AG09309 (cell line): Measurements from ENCODE around the gene COL6A3.

ENCODE experiments used
- DNase-seq: peaks from one replicate; pipeline ENCODE4 v3.0.0-alpha.2; 2010; ENCODE audit warnings: low read depth
- H3K4me3 ChIP-seq: 2 replicates; pipeline ENCODE4 v1.5.1; 2011; ENCODE audit warnings: mild to moderate bottlenecking, low read depth, low read length, moderate library complexity; ENCODE audit not compliant: control insufficient read depth
- CTCF ChIP-seq: IDR thresholded peaks from 2 replicates; pipeline ENCODE4 v1.5.1; 2011; ENCODE audit warnings: mild to moderate bottlenecking, low read depth, low read length, inconsistent platforms; ENCODE audit not compliant: insufficient read depth, control insufficient read depth; ENCODE audit errors: missing control alignments

Gene COL6A3

GRCh38 chr2:237449193-237449881 lies 35.4 kb upstream of the COL6A3 start:
- no peak overlapping the region for H3K4me3 ChIP-seq
- DNase-seq, result no peak
- no peak for TF ChIP-seq CTCF

- no peak for TF ChIP-seq CTCF
- DNase-seq, result no peak
- H3K4me3 ChIP-seq, result no peak overlapping the region
Measured at GRCh38 chr2:237448626-237449025, 34.7 kb upstream of the COL6A3 start.

GRCh38 chr2:237448171-237448570 lies 34.2 kb upstream of the COL6A3 start:
- TF ChIP-seq CTCF, result no peak
- no peak for DNase-seq
- no peak overlapping the region for H3K4me3 ChIP-seq

- H3K4me3 ChIP-seq, result no peak overlapping the region
- no peak for TF ChIP-seq CTCF
- DNase-seq, result no peak
Measured at GRCh38 chr2:237447496-237447895, 33.5 kb upstream of the COL6A3 start.

- TF ChIP-seq CTCF, result no peak
- H3K4me3 ChIP-seq, result no peak overlapping the region
- no peak for DNase-seq
Measured at GRCh38 chr2:237446338-237446665, 32.3 kb upstream of the COL6A3 start.

- H3K4me3 ChIP-seq, result no peak overlapping the region
- no peak for DNase-seq
- no peak for TF ChIP-seq CTCF
Measured at GRCh38 chr2:237445611-237446337, 31.8 kb upstream of the COL6A3 start.
